Esophagus squamous epithelium (tissue), 4 donors: ENCODE measurements around the gene HDGFL2.

ENCODE experiments used
- CTCF ChIP-seq, 6 experiments: fragments of 450-650 bp in 4 of 6; fragments of 200-600 bp in 2 of 6; sonication (generic) in 2 of 6; IDR thresholded peaks; one replicate each; pipeline ENCODE4 v1.5.1; 2016 to 2019; ENCODE audit warnings: antibody characterized with exemption in 6 of 6, mild to moderate bottlenecking in 4 of 6, moderate library complexity in 4 of 6
- POLR2A ChIP-seq, 4 donors: fragments of 450-650 bp; IDR thresholded peaks; one replicate each; pipeline ENCODE4 v1.6.1; 2017; ENCODE audit warnings: antibody characterized with exemption in 4 of 4, mild to moderate bottlenecking in 4 of 4, moderate library complexity in 3 of 4

GRCh38 chr19:4504891-4505569 is 32.9 kb downstream of the HDGFL2 start:
- TF ChIP-seq CTCF (IDR thresholded peaks at IDR 0.05) = no peak
- no peak for TF ChIP-seq POLR2A (IDR thresholded peaks at IDR 0.05)
